Fibroblast of skin of left biceps (primary cell): ENCODE measurements around the gene TSPAN4.

ENCODE experiments used
- DNase-seq, 2 experiments: peaks; one replicate each; pipeline ENCODE4 v3.0.0-alpha.2; 2013; ENCODE audit warnings: low read depth in 2 of 2

TSPAN4 gene

DNA sequence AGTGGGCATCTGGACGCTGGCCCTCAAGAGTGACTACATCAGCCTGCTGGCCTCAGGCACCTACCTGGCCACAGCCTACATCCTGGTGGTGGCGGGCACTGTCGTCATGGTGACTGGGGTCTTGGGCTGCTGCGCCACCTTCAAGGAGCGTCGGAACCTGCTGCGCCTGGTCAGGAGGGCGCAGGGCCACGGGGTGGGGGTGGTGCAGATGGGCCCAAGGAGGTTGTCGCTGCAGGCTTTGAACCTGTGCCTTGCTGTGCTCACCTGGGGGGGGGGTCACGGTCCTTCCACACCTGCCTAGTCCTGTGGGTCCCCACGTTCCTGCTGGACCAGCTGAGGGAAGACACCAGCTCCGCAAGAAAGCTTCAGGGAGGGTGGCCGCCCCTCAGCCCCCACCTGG lies 6.4 kb upstream of the TSPAN4 start:
- DNase-seq: no peak

DNA sequence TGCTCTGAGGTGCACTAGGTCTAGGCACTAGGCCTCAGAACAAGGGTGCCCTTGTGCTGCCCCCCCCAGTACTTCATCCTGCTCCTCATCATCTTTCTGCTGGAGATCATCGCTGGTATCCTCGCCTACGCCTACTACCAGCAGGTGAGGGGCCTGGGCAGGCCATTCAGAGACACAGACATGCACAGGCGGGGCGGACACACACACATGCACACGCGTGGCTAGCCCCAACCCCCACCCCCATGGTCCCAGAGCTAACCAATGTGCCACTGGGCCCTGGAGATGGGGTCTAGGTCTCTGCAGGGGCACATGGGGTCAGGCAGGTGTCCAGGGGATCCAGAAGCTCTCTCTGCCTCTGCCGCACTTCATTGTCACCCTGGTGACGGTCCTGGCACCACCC lies 6.0 kb upstream of the TSPAN4 start:
- DNase-seq: no peak

DNA sequence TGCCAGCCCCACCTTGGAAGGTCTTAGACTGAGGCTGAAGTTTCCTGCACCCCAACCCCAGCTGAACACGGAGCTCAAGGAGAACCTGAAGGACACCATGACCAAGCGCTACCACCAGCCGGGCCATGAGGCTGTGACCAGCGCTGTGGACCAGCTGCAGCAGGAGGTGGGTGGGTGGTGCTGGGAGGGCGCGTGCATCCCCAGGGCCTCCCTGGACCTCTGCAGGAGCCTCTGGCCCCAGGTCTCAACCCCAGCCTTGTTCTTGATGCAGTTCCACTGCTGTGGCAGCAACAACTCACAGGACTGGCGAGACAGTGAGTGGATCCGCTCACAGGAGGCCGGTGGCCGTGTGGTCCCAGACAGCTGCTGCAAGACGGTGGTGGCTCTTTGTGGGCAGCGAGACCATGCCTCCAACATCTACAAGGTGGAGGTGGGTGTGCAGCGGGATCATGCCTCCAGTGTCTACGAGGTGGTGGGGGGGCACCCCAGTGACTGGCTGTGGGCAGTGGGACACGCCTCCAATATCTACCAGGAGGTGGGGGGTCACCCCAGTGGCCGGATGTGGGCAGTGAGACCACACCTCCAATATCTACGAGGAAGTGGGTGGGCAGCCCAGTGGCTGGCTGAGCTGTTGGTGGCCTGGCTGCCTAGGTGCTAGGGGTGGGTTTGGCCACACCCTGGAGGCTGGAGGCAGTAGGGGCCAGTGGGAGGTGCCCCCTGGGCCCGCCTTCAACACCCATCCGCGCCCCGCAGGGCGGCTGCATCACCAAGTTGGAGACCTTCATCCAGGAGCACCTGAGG lies 5.3 kb upstream of the TSPAN4 start:
- no peak for DNase-seq

GRCh38 chr11:837990-838307 lies 4.7 kb upstream of the TSPAN4 start:
- no peak for DNase-seq

DNA sequence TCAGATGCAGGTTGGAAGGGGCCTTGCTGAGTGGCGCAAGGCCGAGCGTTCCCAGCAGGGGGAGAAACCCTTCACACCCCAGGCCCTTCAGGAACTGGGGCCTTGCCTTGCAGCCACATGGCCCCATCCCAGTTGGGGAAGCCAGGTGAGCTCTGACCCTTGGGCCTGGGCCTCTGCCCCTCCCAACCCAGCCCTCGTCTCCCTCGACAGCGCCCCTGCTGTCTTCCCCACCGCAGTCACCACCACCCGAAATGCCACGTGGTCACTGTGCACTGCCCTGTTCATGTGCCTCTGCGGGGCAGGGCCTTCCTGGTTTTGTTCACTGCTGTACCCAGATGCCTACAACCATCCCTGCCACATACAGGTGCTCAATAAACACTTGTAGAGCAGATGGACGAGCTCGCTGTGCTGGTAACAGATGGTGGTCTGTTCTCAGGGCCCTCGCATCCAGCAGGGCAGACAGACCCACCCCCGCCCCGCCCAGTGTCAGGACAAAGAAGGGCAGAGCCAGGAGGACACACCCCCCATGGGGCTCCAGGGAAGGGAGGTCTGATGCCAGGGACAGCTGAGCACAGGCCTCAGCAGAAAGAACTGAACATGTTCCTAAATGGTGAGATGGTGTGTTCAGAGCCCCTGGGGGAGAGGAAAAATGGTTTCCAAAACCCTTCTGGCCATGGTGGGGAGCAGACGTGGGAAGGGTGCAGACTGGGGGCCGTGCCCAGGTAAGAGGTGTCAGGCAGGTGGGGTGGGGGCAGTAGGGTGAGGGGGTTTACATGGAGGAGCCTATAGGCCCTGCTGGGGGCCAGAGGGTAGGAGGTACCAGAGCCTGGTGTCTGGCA lies 4.0 kb upstream of the TSPAN4 start:
- DNase-seq: no peak

GRCh38 chr11:839280-839623 lies 3.4 kb upstream of the TSPAN4 start:
- no peak for DNase-seq

DNA sequence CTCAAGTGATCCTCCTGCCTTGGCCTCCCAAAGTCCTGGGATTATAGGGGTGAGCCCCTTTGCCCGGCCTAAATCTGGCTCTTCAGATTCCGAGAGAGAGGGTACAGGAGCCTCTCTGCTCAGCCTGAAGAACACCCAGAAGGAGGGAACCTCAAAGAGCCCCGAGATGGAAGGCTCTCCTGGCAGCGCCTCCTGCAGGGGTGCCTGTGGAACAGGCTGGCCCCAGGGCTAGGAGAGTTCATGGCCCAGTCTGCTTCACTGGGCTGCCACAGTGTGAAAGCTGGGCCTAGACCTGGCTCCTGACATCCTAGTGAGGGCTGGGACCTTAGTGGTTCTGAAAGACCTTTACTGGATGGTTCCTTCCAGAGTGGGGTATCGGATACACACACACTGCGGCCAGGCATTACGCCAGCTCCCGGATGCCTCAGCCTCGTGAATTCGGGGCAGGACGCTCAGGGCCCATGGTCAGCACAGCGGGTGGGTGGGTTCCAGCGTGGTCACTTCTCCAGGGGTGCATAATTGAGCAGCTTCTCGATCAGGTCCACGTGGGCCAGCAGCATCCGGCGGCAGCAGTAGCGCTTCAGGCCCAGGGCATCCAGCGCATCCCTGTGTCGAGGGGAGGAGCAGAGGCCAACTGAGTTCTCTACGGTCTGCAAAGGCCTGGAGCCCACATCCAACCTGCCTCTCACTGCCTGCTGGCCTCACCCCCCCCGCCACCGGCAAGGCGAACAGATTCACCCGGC lies 2.6 kb upstream of the TSPAN4 start:
- no peak for DNase-seq

GRCh38 chr11:841981-842369 lies 677 bp upstream of the TSPAN4 start:
- DNase-seq: no peak

DNA sequence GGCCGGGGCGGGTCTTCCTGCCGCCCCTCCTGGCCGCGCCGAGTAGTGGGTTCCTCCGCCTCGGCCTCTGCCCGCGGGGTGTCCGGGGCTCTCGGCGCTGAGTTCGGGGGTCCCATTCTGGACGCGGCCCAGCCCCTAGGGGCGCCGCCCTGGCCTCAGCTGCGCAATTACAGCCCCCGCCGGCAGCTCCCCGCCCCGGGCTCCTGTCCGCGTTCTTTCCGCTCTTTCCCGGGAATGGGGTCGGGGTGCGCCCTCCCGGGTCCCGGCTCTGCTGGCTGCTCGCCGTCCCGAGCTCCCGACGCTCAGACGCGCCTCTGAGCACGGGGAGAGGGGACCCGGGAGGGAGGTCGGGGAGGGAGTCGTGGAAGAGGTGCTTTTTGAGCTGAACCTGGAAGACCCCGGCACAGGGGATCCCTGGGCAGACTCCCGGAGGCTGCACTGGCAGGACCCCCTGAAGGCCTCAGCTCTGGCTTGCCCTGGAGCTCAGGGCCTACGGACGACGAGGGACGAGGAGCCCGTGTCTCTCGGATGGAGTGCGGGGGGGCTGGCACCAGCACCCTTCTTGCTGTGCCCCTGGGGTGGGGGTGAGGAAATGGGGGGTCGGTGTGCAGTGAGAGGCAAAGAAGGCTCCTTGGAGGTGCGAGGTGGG lies 558 bp downstream of the TSPAN4 start:
- no peak for DNase-seq

DNA sequence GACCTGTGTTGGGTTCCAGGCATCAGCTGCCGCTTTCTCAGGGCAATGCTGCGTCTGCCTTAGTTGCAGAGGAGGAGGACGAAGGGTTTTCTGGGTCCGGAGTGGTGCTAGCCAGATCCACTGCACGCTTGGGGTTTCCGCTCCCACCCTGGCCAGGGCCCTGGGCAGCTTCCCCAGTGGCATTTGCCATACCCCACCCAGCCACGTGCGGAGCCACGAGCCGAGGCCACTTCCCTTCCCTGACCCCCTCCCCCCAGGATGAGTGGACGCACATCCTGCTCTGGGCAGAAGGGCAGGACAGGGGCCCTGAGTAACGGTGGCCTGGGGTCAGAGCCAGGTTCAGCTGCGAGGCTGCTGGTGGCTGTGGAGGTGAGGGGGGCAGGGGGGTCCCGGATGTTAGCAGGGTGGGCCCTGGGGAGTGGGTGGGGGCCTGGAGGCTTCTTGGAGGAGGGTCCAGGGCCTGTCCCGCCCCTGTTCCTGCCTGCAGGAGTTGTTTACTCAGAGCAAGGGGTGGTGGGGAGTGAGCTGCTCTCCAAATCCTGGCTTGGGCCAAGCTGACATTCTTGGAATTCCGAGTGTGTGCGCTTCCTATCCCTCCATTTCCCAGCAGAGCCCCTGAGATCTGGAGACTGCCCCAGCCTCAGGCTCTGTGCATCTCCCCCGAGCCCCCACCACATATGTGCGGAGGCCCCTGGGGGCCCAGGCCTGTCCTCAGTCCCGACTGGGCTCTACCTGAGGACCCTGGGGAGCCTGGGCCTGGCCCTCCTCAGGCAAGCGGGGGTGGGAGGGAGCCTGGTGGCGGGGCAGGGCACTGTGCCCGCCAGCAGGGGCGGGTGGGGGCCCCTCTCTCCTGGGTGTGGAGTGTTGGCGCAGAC lies 1.4 kb downstream of the TSPAN4 start:
- DNase-seq: peak; percentile 90

- peak; percentile 68 to 76 for DNase-seq
These were observed 2.3 kb downstream of the TSPAN4 start for GRCh38 chr11:844693-845644.

GRCh38 chr11:845872-846495 lies 3.3 kb downstream of the TSPAN4 start:
- DNase-seq: no peak

DNA sequence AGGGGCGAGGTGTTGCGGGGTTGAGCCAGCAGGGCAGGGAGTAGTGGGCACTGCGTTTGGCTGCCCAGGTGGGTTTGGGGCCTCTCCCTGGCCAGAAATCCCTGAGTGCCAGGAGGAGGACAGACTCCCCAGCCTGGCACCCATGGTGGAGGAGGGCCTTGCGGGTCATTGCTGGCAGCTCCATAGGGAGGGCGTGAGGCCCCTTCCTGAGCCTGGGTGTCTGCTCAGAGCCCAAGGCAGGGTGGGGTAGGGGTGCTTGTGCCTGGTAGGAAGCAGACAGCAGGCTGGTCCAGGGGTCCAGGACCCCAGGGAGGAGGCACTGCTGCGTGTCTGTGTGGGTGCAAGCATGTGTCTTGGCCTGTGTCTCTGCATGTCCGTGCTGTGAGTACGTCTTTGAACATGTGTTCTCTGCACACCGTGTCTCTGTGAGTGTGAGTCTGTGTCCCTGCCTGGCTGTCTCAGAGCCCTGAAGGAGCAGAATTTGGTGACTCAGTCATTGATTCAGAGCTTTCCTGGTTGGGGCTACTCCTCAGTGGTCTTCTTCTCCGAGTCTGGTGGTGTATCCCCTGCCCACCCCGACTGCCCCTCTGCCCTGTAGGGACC lies 3.9 kb downstream of the TSPAN4 start:
- DNase-seq: no peak

DNA sequence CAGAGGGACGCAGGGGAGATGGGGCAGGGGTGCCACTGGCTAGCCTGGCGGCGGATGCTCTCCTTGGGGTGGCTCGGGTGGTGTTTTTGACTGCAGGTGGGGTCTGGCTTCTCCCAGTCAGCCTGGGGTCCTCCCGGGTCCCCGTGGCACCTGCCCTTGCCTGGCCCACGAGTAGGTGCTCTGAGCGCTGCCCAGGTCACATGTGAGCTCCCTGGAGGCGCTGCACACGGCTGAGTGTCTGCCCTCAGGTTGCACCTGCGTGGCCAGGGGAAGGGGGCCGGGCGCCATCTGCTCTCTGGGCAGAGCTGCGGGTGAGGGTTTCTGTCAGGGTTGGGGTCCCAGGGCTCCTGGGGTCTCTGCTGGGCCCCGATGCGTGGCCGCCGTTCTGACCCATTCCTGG lies 5.2 kb downstream of the TSPAN4 start:
- no peak for DNase-seq

GRCh38 chr11:848380-848931 lies 5.8 kb downstream of the TSPAN4 start:
- no peak for DNase-seq

- no peak for DNase-seq
These were observed 6.6 kb downstream of the TSPAN4 start for GRCh38 chr11:849104-849824.

DNA sequence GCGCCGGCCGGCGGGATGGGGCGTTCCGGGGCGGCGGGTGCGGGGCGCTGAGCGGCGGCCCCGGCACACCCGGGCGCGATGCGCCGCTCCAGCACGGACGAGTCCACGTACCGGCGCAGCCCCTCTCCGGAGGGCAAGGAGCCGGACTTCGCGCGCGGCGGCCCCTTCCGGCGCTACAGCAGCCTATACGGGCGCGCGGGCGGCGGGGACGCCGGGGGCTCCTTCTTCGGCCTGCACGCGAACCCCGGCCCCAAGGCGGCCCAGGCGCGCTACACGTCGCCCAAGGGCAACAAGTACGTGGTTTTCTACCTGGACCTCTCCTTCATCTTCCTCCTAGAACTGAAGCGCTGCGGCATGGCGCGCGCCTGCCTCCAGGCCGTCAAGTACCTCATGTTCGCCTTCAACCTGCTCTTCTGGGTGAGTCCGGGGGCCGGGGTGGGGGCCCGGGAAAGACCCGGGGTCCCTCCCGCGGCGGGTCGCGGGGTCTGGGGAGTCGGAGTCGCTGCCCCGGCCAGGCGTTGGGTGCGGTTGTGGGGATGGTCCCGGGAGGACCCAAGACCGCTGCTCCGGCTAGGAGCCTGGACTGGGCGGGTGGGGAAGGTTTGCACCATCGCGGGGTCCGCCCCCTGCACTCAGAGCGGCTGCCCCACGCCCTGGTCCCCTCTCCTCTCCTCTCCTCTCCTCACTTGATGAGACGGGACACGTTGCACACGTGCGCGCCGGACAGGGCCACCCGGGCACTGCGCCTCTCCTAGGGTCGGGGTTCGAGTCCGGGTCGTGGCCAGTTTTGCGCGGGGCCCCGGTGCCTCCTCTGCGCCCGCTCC lies 7.5 kb downstream of the TSPAN4 start:
- DNase-seq: no peak
